ENCODE data around the gene PDE11A.

The PDE11A gene

GRCh38 chr2:177726931-177727348 is 345.6 kb downstream of the PDE11A start:
- no peak for DNase-seq (ENCODE audit: low read depth in 2 of 2)

- peak in 1 of 2 donors; percentile 9 for DNase-seq (ENCODE audit: low read depth in 2 of 2)
Measured at GRCh38 chr2:177724398-177725287, 347.9 kb downstream of the PDE11A start.

GRCh38 chr2:177723235-177723634 is 349.3 kb downstream of the PDE11A start:
- no peak for DNase-seq (ENCODE audit: low read depth in 2 of 2)

GRCh38 chr2:177721818-177722567 is 350.6 kb downstream of the PDE11A start:
- no peak for DNase-seq (ENCODE audit: low read depth in 2 of 2)

- no peak for DNase-seq (ENCODE audit: low read depth in 2 of 2)
Measured at GRCh38 chr2:177721087-177721486, 351.5 kb downstream of the PDE11A start.

GRCh38 chr2:177717831-177718618 is 354.6 kb downstream of the PDE11A start:
- no peak for DNase-seq (ENCODE audit: low read depth in 2 of 2)

GRCh38 chr2:177716484-177716883 is 356.1 kb downstream of the PDE11A start:
- no peak for DNase-seq (ENCODE audit: low read depth in 2 of 2)

GRCh38 chr2:177715771-177716170 is 356.8 kb downstream of the PDE11A start:
- DNase-seq (ENCODE audit: low read depth in 2 of 2): no peak

- no peak for DNase-seq (ENCODE audit: low read depth in 2 of 2)
Measured at GRCh38 chr2:177714704-177715103, 357.9 kb downstream of the PDE11A start.

- DNase-seq (ENCODE audit: low read depth in 2 of 2): no peak
Measured at GRCh38 chr2:177712462-177712861, 360.1 kb downstream of the PDE11A start.

GRCh38 chr2:177711483-177712265 is 360.9 kb downstream of the PDE11A start:
- no peak for DNase-seq (ENCODE audit: low read depth in 2 of 2)

- DNase-seq (ENCODE audit: low read depth in 2 of 2): no peak
Measured at GRCh38 chr2:177710889-177711288, 361.7 kb downstream of the PDE11A start.

- DNase-seq (ENCODE audit: low read depth in 2 of 2): no peak
Measured at GRCh38 chr2:177709986-177710401, 362.6 kb downstream of the PDE11A start.

GRCh38 chr2:177708660-177709444 is 363.7 kb downstream of the PDE11A start:
- DNase-seq (ENCODE audit: low read depth in 2 of 2): no peak

GRCh38 chr2:177708106-177708505 is 364.5 kb downstream of the PDE11A start:
- DNase-seq (ENCODE audit: low read depth in 2 of 2): no peak

- DNase-seq (ENCODE audit: low read depth in 2 of 2): no peak
Measured at GRCh38 chr2:177705511-177706173, 366.9 kb downstream of the PDE11A start.

- DNase-seq (ENCODE audit: low read depth in 2 of 2): no peak
Measured at GRCh38 chr2:177703159-177703558, 369.4 kb downstream of the PDE11A start.

GRCh38 chr2:177698281-177698680 is 374.3 kb downstream of the PDE11A start:
- DNase-seq (ENCODE audit: low read depth in 2 of 2): no peak

- DNase-seq (ENCODE audit: low read depth in 2 of 2): no peak
Measured at GRCh38 chr2:177694348-177694747, 378.2 kb downstream of the PDE11A start.

Data from stimulated activated CD4-positive, alpha-beta T cell treated with anti-CD3 and anti-CD28 coated beads, Interleukin-1b, Interleukin-23, amount 100 ng/mL, for 1 hour (primary cell).